Lower leg skin (tissue), 3 donors: ENCODE results near the gene WDR64.

Experiments used
- POLR2A ChIP-seq, 2 donors: fragments of 450-650 bp; IDR thresholded peaks; one replicate each; pipeline ENCODE4 v1.6.1; 2016 to 2017; ENCODE audit warnings: antibody characterized with exemption in 2 of 2, mild to moderate bottlenecking in 1 of 2, moderate library complexity in 1 of 2
- TF ChIP-seq, protein P1 (sequence below), 3 donors: fragments of 450-650 bp; IDR thresholded peaks; one replicate each; pipeline ENCODE4 v1.5.1; 2016; ENCODE audit warnings: antibody characterized with exemption in 3 of 3, mild to moderate bottlenecking in 3 of 3, moderate library complexity in 2 of 3

DNA sequence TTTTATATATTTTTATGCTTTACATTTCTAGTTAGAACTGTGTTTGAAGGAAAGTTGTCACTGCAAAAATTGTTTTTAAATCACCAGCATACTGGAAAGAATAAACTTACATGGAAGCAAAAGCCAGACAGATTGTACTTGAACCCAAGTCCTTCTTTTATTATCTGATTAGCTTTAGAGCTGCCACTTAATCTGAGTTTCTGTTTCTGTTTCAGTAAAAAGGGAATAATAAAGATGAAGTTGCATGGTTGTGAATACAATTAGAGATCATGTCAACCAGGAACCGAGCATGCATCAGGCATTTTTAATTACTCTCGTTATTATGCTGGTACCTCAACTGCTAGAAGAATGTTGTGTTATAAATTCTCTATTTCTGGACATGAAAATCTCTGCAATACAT is 119.0 kb downstream of the WDR64 start:
- TF ChIP-seq, protein P1, sequence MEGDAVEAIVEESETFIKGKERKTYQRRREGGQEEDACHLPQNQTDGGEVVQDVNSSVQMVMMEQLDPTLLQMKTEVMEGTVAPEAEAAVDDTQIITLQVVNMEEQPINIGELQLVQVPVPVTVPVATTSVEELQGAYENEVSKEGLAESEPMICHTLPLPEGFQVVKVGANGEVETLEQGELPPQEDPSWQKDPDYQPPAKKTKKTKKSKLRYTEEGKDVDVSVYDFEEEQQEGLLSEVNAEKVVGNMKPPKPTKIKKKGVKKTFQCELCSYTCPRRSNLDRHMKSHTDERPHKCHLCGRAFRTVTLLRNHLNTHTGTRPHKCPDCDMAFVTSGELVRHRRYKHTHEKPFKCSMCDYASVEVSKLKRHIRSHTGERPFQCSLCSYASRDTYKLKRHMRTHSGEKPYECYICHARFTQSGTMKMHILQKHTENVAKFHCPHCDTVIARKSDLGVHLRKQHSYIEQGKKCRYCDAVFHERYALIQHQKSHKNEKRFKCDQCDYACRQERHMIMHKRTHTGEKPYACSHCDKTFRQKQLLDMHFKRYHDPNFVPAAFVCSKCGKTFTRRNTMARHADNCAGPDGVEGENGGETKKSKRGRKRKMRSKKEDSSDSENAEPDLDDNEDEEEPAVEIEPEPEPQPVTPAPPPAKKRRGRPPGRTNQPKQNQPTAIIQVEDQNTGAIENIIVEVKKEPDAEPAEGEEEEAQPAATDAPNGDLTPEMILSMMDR (IDR thresholded peaks at IDR 0.05) = no peak
- no peak for TF ChIP-seq POLR2A (IDR thresholded peaks at IDR 0.05)
